Osteocyte (in vitro differentiated cells): ENCODE results near the gene COX4I1. TPM values are rescaled to one million over a fixed set of nuclear protein-coding genes. Genes with fewer than 3 reads are reported as not detected.

Experiments
- DNase-seq: peaks from one replicate; pipeline ENCODE4 v3.0.0; 2021; ENCODE audit warnings: mixed read lengths; ENCODE audit not compliant: unreplicated experiment; ENCODE audit errors: extremely low spot score
- H3K27ac Mint-ChIP-seq: one replicate; pipeline ENCODE4 v1.8.0; 2021; ENCODE audit warnings: mild to moderate bottlenecking, mixed read lengths; ENCODE audit not compliant: unreplicated experiment
- H3K27me3 Mint-ChIP-seq: one replicate; pipeline ENCODE4 v1.8.0; 2021; ENCODE audit warnings: mixed read lengths; ENCODE audit not compliant: unreplicated experiment
- H3K36me3 Mint-ChIP-seq: one replicate; pipeline ENCODE4 v1.8.0; 2021; ENCODE audit warnings: mixed read lengths; ENCODE audit not compliant: unreplicated experiment
- H3K4me1 Mint-ChIP-seq: one replicate; pipeline ENCODE4 v1.8.0; 2021; ENCODE audit warnings: mixed read lengths; ENCODE audit not compliant: unreplicated experiment
- H3K4me3 Mint-ChIP-seq: one replicate; pipeline ENCODE4 v1.8.0; 2021; ENCODE audit warnings: mild to moderate bottlenecking, moderate library complexity, mixed read lengths; ENCODE audit not compliant: unreplicated experiment
- H3K9me3 Mint-ChIP-seq: one replicate; pipeline ENCODE4 v1.8.0; 2021; ENCODE audit warnings: mixed read lengths; ENCODE audit not compliant: unreplicated experiment
- CTCF ChIP-seq: fragments of 200-600 bp; sonication (generic); IDR thresholded peaks from 2 replicates; pipeline ENCODE4 v1.5.0; 2021; ENCODE audit warnings: antibody characterized with exemption, mild to moderate bottlenecking, moderate library complexity
- total RNA-seq: library from RNA; stranded (reverse); gene quantifications from 2 replicates; pipeline ENCODE4 v1.2.1, GENCODE V29; 2021

Gene COX4I1
- total RNA-seq, 1 donor from 2014 or later = 456 TPM

GRCh38 chr16:85847036-85847435 lies 47.5 kb downstream of the COX4I1 start:
- Mint-ChIP-seq H3K4me3 (no peak overlapping the region), H3K27ac (no peak overlapping the region), H3K4me1 (no peaks in the 10 kb centered on the region), H3K36me3 (no peaks in the 10 kb centered on the region), H3K27me3 (peaks cover 26% of the 10 kb centered on the region), H3K9me3 (no peaks in the 10 kb centered on the region)
- TF ChIP-seq CTCF = no peak
- no peak for DNase-seq

GRCh38 chr16:85847681-85848601 lies 48.4 kb downstream of the COX4I1 start:
- H3K9me3 Mint-ChIP-seq = no peaks in the 10 kb centered on the region
- H3K27ac Mint-ChIP-seq = no peak overlapping the region
- no peak overlapping the region for H3K4me3 Mint-ChIP-seq
- no peak for TF ChIP-seq CTCF
- no peak for DNase-seq
- H3K36me3 Mint-ChIP-seq = no peaks in the 10 kb centered on the region
- H3K4me1 Mint-ChIP-seq = no peaks in the 10 kb centered on the region
- peaks cover 29% of the 10 kb centered on the region for H3K27me3 Mint-ChIP-seq

GRCh38 chr16:85848986-85849385 lies 49.5 kb downstream of the COX4I1 start:
- TF ChIP-seq CTCF = no peak
- Mint-ChIP-seq H3K9me3 (no peaks in the 10 kb centered on the region), H3K4me3 (no peak overlapping the region), H3K4me1 (no peaks in the 10 kb centered on the region), H3K27me3 (peaks cover 28% of the 10 kb centered on the region), H3K27ac (no peak overlapping the region), H3K36me3 (no peaks in the 10 kb centered on the region)
- no peak for DNase-seq

DNA sequence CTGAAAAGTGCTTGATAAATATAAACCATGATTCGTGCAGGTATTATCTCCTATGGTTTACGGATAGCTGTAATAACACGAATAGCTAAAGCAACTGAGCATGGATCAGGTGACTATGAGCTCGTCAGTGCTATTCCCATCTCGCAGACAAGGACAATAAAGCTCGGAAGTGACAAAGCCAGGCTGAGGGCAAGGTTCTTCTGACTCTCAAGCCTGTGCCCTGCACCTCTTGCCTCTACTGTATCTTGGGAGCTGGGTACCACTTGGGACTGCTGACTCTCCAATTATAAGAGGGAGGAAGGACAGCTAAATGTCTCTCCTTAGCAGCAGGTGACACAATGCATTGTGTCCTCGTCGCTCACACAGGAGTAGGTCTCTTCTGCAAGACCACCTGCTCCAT lies 49.9 kb downstream of the COX4I1 start:
- no peak for TF ChIP-seq CTCF
- peaks cover 28% of the 10 kb centered on the region for H3K27me3 Mint-ChIP-seq
- H3K4me3 Mint-ChIP-seq = no peak overlapping the region
- no peak for DNase-seq
- H3K27ac Mint-ChIP-seq = no peak overlapping the region
- H3K36me3 Mint-ChIP-seq = no peaks in the 10 kb centered on the region
- no peaks in the 10 kb centered on the region for H3K4me1 Mint-ChIP-seq
- H3K9me3 Mint-ChIP-seq = no peaks in the 10 kb centered on the region

DNA sequence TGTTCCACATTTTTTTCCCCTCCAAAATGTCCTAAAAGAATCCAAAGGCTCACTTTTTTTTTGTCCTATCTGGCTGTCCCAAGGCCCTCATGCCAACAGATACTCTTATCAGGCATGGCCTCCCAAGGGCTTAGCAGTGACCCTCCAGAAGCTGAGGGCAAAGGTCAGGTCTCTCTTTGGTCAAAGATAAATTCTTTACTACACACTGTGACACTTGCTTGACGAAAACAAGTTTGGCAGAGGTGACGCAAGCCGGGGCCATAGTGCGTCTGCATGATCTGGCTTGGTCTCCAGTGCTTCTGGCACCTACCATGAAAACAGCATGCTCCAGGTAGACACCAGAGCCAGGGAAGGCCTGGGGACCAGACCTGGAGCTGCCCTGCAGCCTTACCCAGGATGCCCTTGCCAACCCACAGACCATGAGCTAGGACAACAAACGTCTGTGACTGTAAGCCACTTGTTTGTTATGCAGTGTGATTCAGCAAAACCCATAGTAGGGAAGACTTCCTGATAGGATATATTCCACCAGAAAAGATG lies 50.9 kb downstream of the COX4I1 start:
- H3K36me3 Mint-ChIP-seq = no peaks in the 10 kb centered on the region
- peaks cover 26% of the 10 kb centered on the region for H3K27me3 Mint-ChIP-seq
- H3K27ac Mint-ChIP-seq = no peak overlapping the region
- no peaks in the 10 kb centered on the region for H3K4me1 Mint-ChIP-seq
- peaks cover 4% of the 10 kb centered on the region for H3K9me3 Mint-ChIP-seq
- no peak for DNase-seq
- H3K4me3 Mint-ChIP-seq = no peak overlapping the region
- no peak for TF ChIP-seq CTCF
